Activated T-helper 17 cell treated with anti-CD3 and anti-CD28 coated beads, Interleukin-2, amount 50 U/mL, for 72 hours (primary cell): Measurements from ENCODE around the gene ARHGAP18. TPM values are rescaled to one million over a fixed set of nuclear protein-coding genes. Genes with fewer than 3 reads are reported as not detected.

ENCODE experiments used
- ATAC-seq: fragments of 150-1000 bp; cut with Tn5 transposase; replicated peaks from 2 replicates; pipeline ENCODE4 v1.10.0; 2021; ENCODE audit warnings: mild to moderate bottlenecking, moderate library complexity
- H3K27ac Mint-ChIP-seq: one replicate; pipeline ENCODE4 v1.8.0; 2022; ENCODE audit warnings: mixed read lengths
- H3K27me3 Mint-ChIP-seq: one replicate; pipeline ENCODE4 v1.8.0; 2022; ENCODE audit warnings: mixed read lengths
- H3K36me3 Mint-ChIP-seq: one replicate; pipeline ENCODE4 v1.8.0; 2022; ENCODE audit warnings: low read depth, mild to moderate bottlenecking, mixed read lengths
- H3K4me1 Mint-ChIP-seq: one replicate; pipeline ENCODE4 v1.8.0; 2022; ENCODE audit warnings: mixed read lengths
- H3K4me3 Mint-ChIP-seq: one replicate; pipeline ENCODE4 v1.8.0; 2022; ENCODE audit warnings: mild to moderate bottlenecking, mixed read lengths
- H3K9me3 Mint-ChIP-seq: one replicate; pipeline ENCODE4 v1.8.0; 2022; ENCODE audit warnings: mixed read lengths
- total RNA-seq, 2 donors: library from RNA; stranded (reverse); gene quantifications; one replicate each; pipeline ENCODE4 v1.2.3, GENCODE V29; 2022

The ARHGAP18 gene
- total RNA-seq, 2 donors from 2014 or later, result 7.9 to 9.5 TPM

- no peaks in the 10 kb centered on the region for H3K9me3 Mint-ChIP-seq
- H3K27ac Mint-ChIP-seq, result no peak overlapping the region
- no peak for ATAC-seq
- H3K4me1 Mint-ChIP-seq, result peaks cover 30% of the 10 kb centered on the region
- H3K36me3 Mint-ChIP-seq, result no peaks in the 10 kb centered on the region
- no peaks in the 10 kb centered on the region for H3K27me3 Mint-ChIP-seq
- no peak overlapping the region for H3K4me3 Mint-ChIP-seq
Observed at GRCh38 chr6:129675669-129676472, 34.1 kb downstream of the ARHGAP18 start.

GRCh38 chr6:129673748-129674147 lies 36.2 kb downstream of the ARHGAP18 start:
- H3K9me3 Mint-ChIP-seq, result no peaks in the 10 kb centered on the region
- peaks cover 33% of the 10 kb centered on the region for H3K4me1 Mint-ChIP-seq
- ATAC-seq, result no peak
- H3K36me3 Mint-ChIP-seq, result no peaks in the 10 kb centered on the region
- H3K27me3 Mint-ChIP-seq, result no peaks in the 10 kb centered on the region
- peak overlapping the region; percentile 83 for H3K4me3 Mint-ChIP-seq
- H3K27ac Mint-ChIP-seq, result no peak overlapping the region

- Mint-ChIP-seq H3K4me3 (peak overlapping the region; percentile 83), H3K27me3 (no peaks in the 10 kb centered on the region), H3K4me1 (peaks cover 31% of the 10 kb centered on the region), H3K9me3 (no peaks in the 10 kb centered on the region), H3K27ac (peak overlapping the region; percentile 83), H3K36me3 (no peaks in the 10 kb centered on the region)
- ATAC-seq, result peak; percentile 74
Observed at GRCh38 chr6:129672881-129673631, 36.9 kb downstream of the ARHGAP18 start.

- peaks cover 24% of the 10 kb centered on the region for H3K4me1 Mint-ChIP-seq
- H3K36me3 Mint-ChIP-seq, result no peaks in the 10 kb centered on the region
- no peaks in the 10 kb centered on the region for H3K27me3 Mint-ChIP-seq
- H3K4me3 Mint-ChIP-seq, result peak overlapping the region; percentile 83
- H3K9me3 Mint-ChIP-seq, result no peaks in the 10 kb centered on the region
- peak; percentile 73 for ATAC-seq
- peak overlapping the region; percentile 83 for H3K27ac Mint-ChIP-seq
Observed at GRCh38 chr6:129672341-129672682, 37.7 kb downstream of the ARHGAP18 start.

GRCh38 chr6:129671442-129672340 lies 38.3 kb downstream of the ARHGAP18 start:
- Mint-ChIP-seq H3K4me3 (peak overlapping the region; percentile 83), H3K27ac (peak overlapping the region; percentile 83), H3K27me3 (no peaks in the 10 kb centered on the region), H3K4me1 (peaks cover 24% of the 10 kb centered on the region), H3K9me3 (no peaks in the 10 kb centered on the region), H3K36me3 (no peaks in the 10 kb centered on the region)
- peak; percentile 90 for ATAC-seq

GRCh38 chr6:129670634-129671033 lies 39.3 kb downstream of the ARHGAP18 start:
- no peak overlapping the region for H3K27ac Mint-ChIP-seq
- no peaks in the 10 kb centered on the region for H3K9me3 Mint-ChIP-seq
- peaks cover 28% of the 10 kb centered on the region for H3K4me1 Mint-ChIP-seq
- peak overlapping the region; percentile 83 for H3K4me3 Mint-ChIP-seq
- H3K36me3 Mint-ChIP-seq, result no peaks in the 10 kb centered on the region
- no peak for ATAC-seq
- H3K27me3 Mint-ChIP-seq, result no peaks in the 10 kb centered on the region

- no peak overlapping the region for H3K4me3 Mint-ChIP-seq
- H3K27ac Mint-ChIP-seq, result no peak overlapping the region
- H3K27me3 Mint-ChIP-seq, result no peaks in the 10 kb centered on the region
- peaks cover 20% of the 10 kb centered on the region for H3K4me1 Mint-ChIP-seq
- no peaks in the 10 kb centered on the region for H3K9me3 Mint-ChIP-seq
- ATAC-seq, result no peak
- no peaks in the 10 kb centered on the region for H3K36me3 Mint-ChIP-seq
Observed at GRCh38 chr6:129667621-129668020, 42.4 kb downstream of the ARHGAP18 start.

GRCh38 chr6:129667034-129667433 lies 42.9 kb downstream of the ARHGAP18 start:
- Mint-ChIP-seq H3K27me3 (no peaks in the 10 kb centered on the region), H3K9me3 (no peaks in the 10 kb centered on the region), H3K27ac (no peak overlapping the region), H3K36me3 (no peaks in the 10 kb centered on the region), H3K4me1 (peaks cover 14% of the 10 kb centered on the region), H3K4me3 (no peak overlapping the region)
- no peak for ATAC-seq

- Mint-ChIP-seq H3K27me3 (no peaks in the 10 kb centered on the region), H3K27ac (no peak overlapping the region), H3K9me3 (no peaks in the 10 kb centered on the region), H3K4me3 (no peak overlapping the region), H3K36me3 (no peaks in the 10 kb centered on the region), H3K4me1 (peaks cover 5% of the 10 kb centered on the region)
- no peak for ATAC-seq
Observed at GRCh38 chr6:129665555-129665954, 44.4 kb downstream of the ARHGAP18 start.

- no peak overlapping the region for H3K4me3 Mint-ChIP-seq
- no peaks in the 10 kb centered on the region for H3K36me3 Mint-ChIP-seq
- H3K9me3 Mint-ChIP-seq, result no peaks in the 10 kb centered on the region
- H3K4me1 Mint-ChIP-seq, result peaks cover 5% of the 10 kb centered on the region
- no peak for ATAC-seq
- H3K27ac Mint-ChIP-seq, result no peak overlapping the region
- no peaks in the 10 kb centered on the region for H3K27me3 Mint-ChIP-seq
Observed at GRCh38 chr6:129663531-129663930, 46.4 kb downstream of the ARHGAP18 start.

GRCh38 chr6:129662980-129663431 lies 47.0 kb downstream of the ARHGAP18 start:
- Mint-ChIP-seq H3K4me1 (peaks cover 5% of the 10 kb centered on the region), H3K27me3 (no peaks in the 10 kb centered on the region), H3K9me3 (no peaks in the 10 kb centered on the region), H3K36me3 (no peaks in the 10 kb centered on the region), H3K27ac (no peak overlapping the region), H3K4me3 (no peak overlapping the region)
- peak; percentile 73 for ATAC-seq

- Mint-ChIP-seq H3K27me3 (no peaks in the 10 kb centered on the region), H3K27ac (no peak overlapping the region), H3K4me3 (no peak overlapping the region), H3K9me3 (no peaks in the 10 kb centered on the region), H3K36me3 (no peaks in the 10 kb centered on the region), H3K4me1 (peaks cover 5% of the 10 kb centered on the region)
- no peak for ATAC-seq
Observed at GRCh38 chr6:129662406-129662766, 47.6 kb downstream of the ARHGAP18 start.

GRCh38 chr6:129661536-129662405 lies 48.2 kb downstream of the ARHGAP18 start:
- Mint-ChIP-seq H3K4me3 (no peak overlapping the region), H3K36me3 (no peaks in the 10 kb centered on the region), H3K4me1 (peaks cover 5% of the 10 kb centered on the region), H3K27ac (no peak overlapping the region), H3K9me3 (no peaks in the 10 kb centered on the region), H3K27me3 (no peaks in the 10 kb centered on the region)
- ATAC-seq, result no peak

GRCh38 chr6:129660346-129660676 lies 49.7 kb downstream of the ARHGAP18 start:
- H3K9me3 Mint-ChIP-seq, result no peaks in the 10 kb centered on the region
- peaks cover 4% of the 10 kb centered on the region for H3K4me1 Mint-ChIP-seq
- no peak for ATAC-seq
- H3K36me3 Mint-ChIP-seq, result no peaks in the 10 kb centered on the region
- no peaks in the 10 kb centered on the region for H3K27me3 Mint-ChIP-seq
- H3K4me3 Mint-ChIP-seq, result no peak overlapping the region
- no peak overlapping the region for H3K27ac Mint-ChIP-seq
